Thyroid gland (tissue), 4 donors: ENCODE measurements around the gene CFAP69. TPM values are rescaled to one million over a fixed set of nuclear protein-coding genes. Genes with fewer than 3 reads are reported as not detected.

Experiments used
- DNase-seq, 2 donors: peaks; one replicate each; pipeline ENCODE4 v3.0.0-alpha.2; 2019
- H3K27ac ChIP-seq, 3 donors: fragments of 200-600 bp; sonication (generic); 1 replicate in 2 of 3; 2 replicates in 1 of 3; pipeline ENCODE4 v1.5.1; 2016 to 2019; ENCODE audit warnings: mild to moderate bottlenecking in 1 of 3, moderate library complexity in 1 of 3
- H3K27me3 ChIP-seq: fragments of 200-600 bp; sonication (generic); one replicate; pipeline ENCODE4 v1.5.1; 2019
- H3K36me3 ChIP-seq, 2 donors: fragments of 200-600 bp; sonication (generic); one replicate each; pipeline ENCODE4 v1.5.1; 2016 to 2019
- H3K4me1 ChIP-seq, 2 donors: fragments of 200-600 bp; sonication (generic); one replicate each; pipeline ENCODE4 v1.5.1; 2017 to 2019
- H3K4me3 ChIP-seq, 3 donors: fragments of 200-600 bp; sonication (generic); replicated peaks in 1 of 3; 1 replicate in 2 of 3; 2 replicates in 1 of 3; pipeline ENCODE4 v1.5.1; 2016; ENCODE audit warnings: mild to moderate bottlenecking in 1 of 3
- H3K9me3 ChIP-seq: fragments of 200-600 bp; sonication (generic); one replicate; pipeline ENCODE4 v1.5.1; 2017
- CTCF ChIP-seq, 6 experiments: fragments of 200-600 bp in 3 of 6; fragments of 450-650 bp in 3 of 6; sonication (generic) in 3 of 6; IDR thresholded peaks; one replicate each; pipeline ENCODE4 v1.5.1; 2016 to 2019; ENCODE audit warnings: antibody characterized with exemption in 6 of 6, mild to moderate bottlenecking in 2 of 6, inconsistent platforms in 1 of 6, moderate library complexity in 1 of 6
- POLR2A ChIP-seq, 2 donors: fragments of 450-650 bp; IDR thresholded peaks; one replicate each; pipeline ENCODE4 v1.6.1; 2017; ENCODE audit warnings: antibody characterized with exemption in 2 of 2, mild to moderate bottlenecking in 2 of 2, moderate library complexity in 1 of 2
- WGBS, 2 donors: methylation state at CpG; one replicate each; pipeline ENCODE4 v1.1.5; 2017; 5-methylcytosine and 5-hydroxymethylcytosine counted together
- intact Hi-C: fragments of 100-400 bp; cut with DNase I; formaldehyde crosslinking; loops from one replicate; pipeline ENCODE4 v1.15.1; 2023
- total RNA-seq, 4 donors: library from RNA; depleted of rRNA; stranded (reverse); fragments of >200 nt; gene quantifications; one replicate each; pipeline ENCODE4 v1.2.3, GENCODE V29; 2016

CFAP69 gene
- total RNA-seq, 4 donors from 2014 or later: 12.6 to 73.8 (median 32.5) TPM

GRCh38 chr7:90267263-90267858 is 22.4 kb downstream of the CFAP69 start:
- no peaks in the 10 kb centered on the region for H3K9me3 ChIP-seq
- intact Hi-C loops: no loop called here
- peak overlapping the region; percentile 23 to 50 (median 39) for H3K27ac ChIP-seq
- H3K36me3 ChIP-seq: no peaks in the 10 kb centered on the region
- WGBS, 2 donors: 80 to 86% methylated on average over 5 of the region's 5 CpGs
- TF ChIP-seq CTCF (IDR thresholded peaks at IDR 0.05) (no peak), POLR2A (IDR thresholded peaks at IDR 0.05) (no peak)
- H3K4me1 ChIP-seq: no peaks in the 10 kb centered on the region
- no peaks in the 10 kb centered on the region for H3K27me3 ChIP-seq
- no peak for DNase-seq
- no peak overlapping the region for H3K4me3 ChIP-seq

- no peaks in the 10 kb centered on the region for H3K27me3 ChIP-seq
- H3K4me3 ChIP-seq: no peak overlapping the region
- no peaks in the 10 kb centered on the region for H3K36me3 ChIP-seq
- WGBS, 2 donors: 74 to 79% methylated on average over 1 of the region's 1 CpG
- H3K9me3 ChIP-seq: no peaks in the 10 kb centered on the region
- TF ChIP-seq POLR2A (IDR thresholded peaks at IDR 0.05) (no peak), CTCF (IDR thresholded peaks at IDR 0.05) (no peak)
- DNase-seq: no peak
- no peaks in the 10 kb centered on the region for H3K4me1 ChIP-seq
- H3K27ac ChIP-seq: no peak overlapping the region
- intact Hi-C loops: no loop called here
Measured at GRCh38 chr7:90269163-90269562, 24.2 kb downstream of the CFAP69 start.

- Histone ChIP-seq H3K9me3 (no peaks in the 10 kb centered on the region), H3K36me3 (no peaks in the 10 kb centered on the region), H3K4me3 (no peak overlapping the region), H3K27ac (no peak overlapping the region), H3K4me1 (no peaks in the 10 kb centered on the region), H3K27me3 (no peaks in the 10 kb centered on the region)
- intact Hi-C loops: no loop called here
- TF ChIP-seq POLR2A (IDR thresholded peaks at IDR 0.05) (no peak), CTCF (IDR thresholded peaks at IDR 0.05) (no peak)
- 94 to 98% methylated on average over 2 of the region's 2 CpGs for WGBS, 2 donors
- no peak for DNase-seq
Measured at GRCh38 chr7:90270431-90271178, 25.6 kb downstream of the CFAP69 start.

- Histone ChIP-seq H3K27me3 (no peaks in the 10 kb centered on the region), H3K27ac (no peak overlapping the region), H3K4me3 (no peak overlapping the region), H3K36me3 (no peaks in the 10 kb centered on the region), H3K4me1 (no peaks in the 10 kb centered on the region), H3K9me3 (no peaks in the 10 kb centered on the region)
- WGBS, 2 donors: 75 to 76% methylated on average over 2 of the region's 2 CpGs
- TF ChIP-seq CTCF (IDR thresholded peaks at IDR 0.05) (no peak), POLR2A (IDR thresholded peaks at IDR 0.05) (no peak)
- no peak for DNase-seq
- intact Hi-C loops: no loop called here
Measured at GRCh38 chr7:90271753-90272152, 26.8 kb downstream of the CFAP69 start.

GRCh38 chr7:90272242-90272641 is 27.3 kb downstream of the CFAP69 start:
- no peak overlapping the region for H3K27ac ChIP-seq
- no peaks in the 10 kb centered on the region for H3K9me3 ChIP-seq
- H3K36me3 ChIP-seq: no peaks in the 10 kb centered on the region
- H3K27me3 ChIP-seq: no peaks in the 10 kb centered on the region
- intact Hi-C loops: no loop called here
- no peaks in the 10 kb centered on the region for H3K4me1 ChIP-seq
- DNase-seq: no peak
- H3K4me3 ChIP-seq: no peak overlapping the region
- WGBS, 2 donors: 96 to 97% methylated on average over 2 of the region's 2 CpGs
- no peak for TF ChIP-seq CTCF (IDR thresholded peaks at IDR 0.05)
- TF ChIP-seq POLR2A (IDR thresholded peaks at IDR 0.05): no peak
